WTC11 (cell line): ENCODE data around the gene GAS6. TPM values are rescaled to one million over a fixed set of nuclear protein-coding genes. Genes with fewer than 3 reads are reported as not detected.

ENCODE experiments used
- ATAC-seq: fragments of 200-7000 bp; cut with Tn5 transposase; 2 replicates; pipeline ENCODE4 v1.10.0; 2021; ENCODE audit warnings: mild to moderate bottlenecking, moderate library complexity
- CTCF ChIA-PET: fragments of 300-600 bp; sonication (Branson Sonifier 250); formaldehyde crosslinking; loops from one replicate; lab custom pipeline; 2021; ENCODE audit warnings: antibody characterized with exemption; lab: Charles Lee
- POLR2A ChIA-PET: fragments of 350-600 bp; sonication (Branson Sonifier 250); formaldehyde crosslinking; loops from one replicate; lab custom pipeline; 2021; ENCODE audit warnings: antibody characterized with exemption; lab: Charles Lee
- DNase-seq: peaks from one replicate; pipeline ENCODE4 v3.0.0; 2021; ENCODE audit warnings: low spot score
- H3K27ac Mint-ChIP-seq: 2 replicates; pipeline ENCODE4 v1.8.0; 2021; ENCODE audit warnings: mixed read lengths
- H3K27me3 Mint-ChIP-seq: 2 replicates; pipeline ENCODE4 v1.8.0; 2021; ENCODE audit warnings: low read depth, mild to moderate bottlenecking, moderate library complexity, mixed read lengths
- H3K36me3 Mint-ChIP-seq: 2 replicates; pipeline ENCODE4 v1.8.0; 2021; ENCODE audit warnings: mixed read lengths
- H3K4me1 Mint-ChIP-seq: 2 replicates; pipeline ENCODE4 v1.8.0; 2022; ENCODE audit warnings: mixed read lengths
- H3K4me3 Mint-ChIP-seq: 2 replicates; pipeline ENCODE4 v1.8.0; 2021; ENCODE audit warnings: mild to moderate bottlenecking, moderate library complexity, mixed read lengths
- H3K9me3 Mint-ChIP-seq: 2 replicates; pipeline ENCODE4 v1.8.0; 2021; ENCODE audit warnings: mixed read lengths
- AR ChIP-seq: fragments of 250-450 bp; sonication (Bioruptor Pico); IDR thresholded peaks from 2 replicates; pipeline ENCODE4 v1.9.0; 2021; ENCODE audit warnings: mild to moderate bottlenecking
- ATF1 ChIP-seq: sonication (generic); formaldehyde crosslinking; IDR thresholded peaks from 2 replicates; pipeline ENCODE4 v1.8.1; 2023; ENCODE audit warnings: mild to moderate bottlenecking, moderate library complexity, missing genetic modification reagents
- ATF3 ChIP-seq: sonication (generic); formaldehyde crosslinking; conservative IDR thresholded peaks from 2 replicates; pipeline ENCODE4 v1.8.1; 2022; ENCODE audit warnings: mild to moderate bottlenecking, missing genetic modification reagents
- CBFB ChIP-seq: sonication (generic); formaldehyde crosslinking; IDR thresholded peaks from 2 replicates; pipeline ENCODE4 v1.8.1; 2022; ENCODE audit warnings: mild to moderate bottlenecking, low read depth, missing genetic modification reagents
- CTCF ChIP-seq: fragments of 200-600 bp; IDR thresholded peaks from 2 replicates; pipeline ENCODE4 v1.8.0; 2022; ENCODE audit warnings: antibody characterized with exemption
- E2F5 ChIP-seq: sonication (generic); formaldehyde crosslinking; IDR thresholded peaks from 2 replicates; pipeline ENCODE4 v1.8.1; 2022; ENCODE audit warnings: mild to moderate bottlenecking, moderate library complexity, missing genetic modification reagents
- ELF4 ChIP-seq: sonication (generic); formaldehyde crosslinking; IDR thresholded peaks from 2 replicates; pipeline ENCODE4 v1.8.1; 2022; ENCODE audit warnings: low read depth, mild to moderate bottlenecking, moderate library complexity, missing genetic modification reagents
- FOXP1 ChIP-seq: sonication (generic); formaldehyde crosslinking; IDR thresholded peaks from 2 replicates; pipeline ENCODE4 v1.8.0; 2022; ENCODE audit warnings: missing genetic modification reagents, mild to moderate bottlenecking, moderate library complexity, borderline replicate concordance
- GTF2I ChIP-seq: fragments of 250-450 bp; sonication (Bioruptor Pico); conservative IDR thresholded peaks from 2 replicates; pipeline ENCODE4 v1.4.0; 2021; ENCODE audit warnings: mild to moderate bottlenecking
- IRF2 ChIP-seq: sonication (generic); formaldehyde crosslinking; IDR thresholded peaks from 2 replicates; pipeline ENCODE4 v1.8.0; 2022; ENCODE audit warnings: low read depth, missing genetic modification reagents, borderline replicate concordance
- MAX ChIP-seq: sonication (generic); formaldehyde crosslinking; IDR thresholded peaks from 2 replicates; pipeline ENCODE4 v1.8.0; 2022; ENCODE audit warnings: mild to moderate bottlenecking, missing genetic modification reagents
- NR3C1 ChIP-seq: sonication (generic); formaldehyde crosslinking; conservative IDR thresholded peaks from 2 replicates; pipeline ENCODE4 v1.8.1; 2023; ENCODE audit warnings: low read depth, mild to moderate bottlenecking, missing genetic modification reagents
- OVOL2 ChIP-seq: fragments of 250-450 bp; sonication (Bioruptor Pico); IDR thresholded peaks from 2 replicates; pipeline ENCODE4 v1.9.0; 2021; ENCODE audit warnings: mild to moderate bottlenecking, borderline replicate concordance
- SP1 ChIP-seq: sonication (generic); formaldehyde crosslinking; conservative IDR thresholded peaks from 2 replicates; pipeline ENCODE4 v1.8.1; 2022; ENCODE audit warnings: missing genetic modification reagents
- TCF7 ChIP-seq: sonication (generic); formaldehyde crosslinking; IDR thresholded peaks from 2 replicates; pipeline ENCODE4 v1.8.0; 2022; ENCODE audit warnings: mild to moderate bottlenecking, low read depth, missing genetic modification reagents, moderate library complexity
- ZNF281 ChIP-seq: sonication (generic); formaldehyde crosslinking; IDR thresholded peaks from 2 replicates; pipeline ENCODE4 v1.8.0; 2023; ENCODE audit warnings: mild to moderate bottlenecking, missing genetic modification reagents
- total RNA-seq: library from RNA; stranded (reverse); gene quantifications from 3 replicates; pipeline ENCODE4 v1.2.3, GENCODE V29; 2021

The GAS6 gene
- total RNA-seq, 1 experiment from 2014 or later: 29.4 TPM

GRCh38 chr13:113776231-113777125, 87.4 kb downstream of the GAS6 start:
- POLR2A ChIA-PET: no interaction called here
- CTCF ChIA-PET: interaction anchor here (0.6 to 1.4 kb wide), 4 partner anchors 19 to 227 kb away, joined by 3 read pairs; no protein-coding TSS in a partner anchor
- Mint-ChIP-seq H3K27me3 (no peaks in the 10 kb centered on the region; the same call in 1 of the 2 replicates), H3K4me3 (no peak overlapping the region), H3K36me3 (no peaks in the 10 kb centered on the region; the same call in 1 of the 2 replicates), H3K9me3 (peaks cover 10% of the 10 kb centered on the region), H3K4me1 (no peaks in the 10 kb centered on the region), H3K27ac (no peak overlapping the region)
- DNase-seq: no peak
- ATAC-seq: no peak
- TF ChIP-seq MAX (CRISPR knock-in tag) (no peak), IRF2 (no peak), CBFB (CRISPR knock-in tag) (no peak), E2F5 (no peak), ZNF281 (CRISPR knock-in tag) (no peak), TCF7 (CRISPR knock-in tag) (no peak), SP1 (CRISPR knock-in tag) (no peak), CTCF (no peak), ATF3 (CRISPR knock-in tag) (0 out of 2 replicates have a peak, but pooled peaks have one; percentile 31)

- Mint-ChIP-seq H3K27ac (no peak overlapping the region), H3K27me3 (no peaks in the 10 kb centered on the region; the same call in 1 of the 2 replicates), H3K4me3 (no peak overlapping the region), H3K4me1 (no peaks in the 10 kb centered on the region), H3K9me3 (peaks cover 10% of the 10 kb centered on the region), H3K36me3 (no peaks in the 10 kb centered on the region; the same call in 1 of the 2 replicates)
- ChIA-PET POLR2A (no interaction called here), CTCF (no interaction called here)
- DNase-seq (no peak), ATAC-seq (no peak)
- no peak for TF ChIP-seq FOXP1 (CRISPR knock-in tag)
- no peak for TF ChIP-seq GTF2I
- no peak for TF ChIP-seq NR3C1 (CRISPR knock-in tag)
- no peak for TF ChIP-seq AR
- no peak for TF ChIP-seq ELF4 (CRISPR knock-in tag)
- TF ChIP-seq OVOL2 (CRISPR knock-in tag): no peak
- TF ChIP-seq ATF1: no peak
These were observed 88.3 kb downstream of the GAS6 start for GRCh38 chr13:113775451-113776145.
